Epithelial cell of proximal tubule (primary cell): Measurements from ENCODE around the gene GNAI1. TPM values are rescaled to one million over a fixed set of nuclear protein-coding genes. Genes with fewer than 3 reads are reported as not detected.
"Not testable (repeated sequence)": the region's sequence is repeated elsewhere in the genome, so short reads cannot be mapped to it uniquely, and the experiment has no call there.

Source experiments
- DNase-seq: peaks from one replicate; pipeline ENCODE4 v3.0.0-alpha.2; 2011; ENCODE audit warnings: low read depth
- H3K4me3 ChIP-seq: 2 replicates; pipeline ENCODE4 v1.5.1; 2011; ENCODE audit warnings: low read depth, mild to moderate bottlenecking, low read length
- CTCF ChIP-seq: conservative IDR thresholded peaks from 2 replicates; pipeline ENCODE4 v1.5.1; 2012; ENCODE audit warnings: low read depth, mild to moderate bottlenecking, low read length
- total RNA-seq: library from RNA; depleted of rRNA; stranded (reverse); fragments of >200 nt; gene quantifications from 2 replicates; pipeline ENCODE4 v1.2.3, GENCODE V29; 2015

GNAI1 gene
- total RNA-seq, 1 donor from 2014 or later: 30.0 TPM

- H3K4me3 ChIP-seq: no peak overlapping the region
- no peak for DNase-seq
- no peak for TF ChIP-seq CTCF
Observed at GRCh38 chr7:80155374-80155773, 20.7 kb downstream of the GNAI1 start.

GRCh38 chr7:80157770-80158169 is 23.1 kb downstream of the GNAI1 start:
- not testable (repeated sequence) for H3K4me3 ChIP-seq, DNase-seq

GRCh38 chr7:80159802-80160201 is 25.2 kb downstream of the GNAI1 start:
- DNase-seq: no peak
- H3K4me3 ChIP-seq: no peak overlapping the region
- no peak for TF ChIP-seq CTCF

- no peak for DNase-seq
- TF ChIP-seq CTCF: no peak
- H3K4me3 ChIP-seq: no peak overlapping the region
Observed at GRCh38 chr7:80161466-80161865, 26.8 kb downstream of the GNAI1 start.

- no peak overlapping the region for H3K4me3 ChIP-seq
- no peak for TF ChIP-seq CTCF
- no peak for DNase-seq
Observed at GRCh38 chr7:80165177-80165576, 30.5 kb downstream of the GNAI1 start.

- TF ChIP-seq CTCF: no peak
- DNase-seq: no peak
- H3K4me3 ChIP-seq: no peak overlapping the region
Observed at GRCh38 chr7:80170445-80170844, 35.8 kb downstream of the GNAI1 start.

GRCh38 chr7:80172387-80172786 is 37.8 kb downstream of the GNAI1 start:
- DNase-seq: no peak
- H3K4me3 ChIP-seq: no peak overlapping the region
- no peak for TF ChIP-seq CTCF

- no peak for DNase-seq
- TF ChIP-seq CTCF: no peak
- no peak overlapping the region for H3K4me3 ChIP-seq
Observed at GRCh38 chr7:80175744-80176143, 41.1 kb downstream of the GNAI1 start.
